H1 (cell line): Measurements from ENCODE around the gene AMBP. TPM values are rescaled to one million over a fixed set of nuclear protein-coding genes. Genes with fewer than 3 reads are reported as not detected.

ENCODE experiments used
- CTCF ChIA-PET: fragments of 300-600 bp; sonication (Branson Sonifier 250); formaldehyde crosslinking; loops from one replicate; lab custom pipeline; 2021; ENCODE audit not compliant: partially characterized antibody; lab: Charles Lee
- POLR2A ChIA-PET: fragments of 300-600 bp; sonication (Branson Sonifier 250); formaldehyde crosslinking; loops from one replicate; lab custom pipeline; 2021; ENCODE audit warnings: inconsistent platforms; ENCODE audit not compliant: partially characterized antibody; lab: Charles Lee
- DNase-seq, 2 experiments: peaks; one replicate each; pipeline versions ENCODE4 v3.0.0 to v3.0.0-alpha.2; 2010 to 2022; ENCODE audit warnings: low spot score in 2 of 2, low read depth in 1 of 2, mixed read lengths in 1 of 2
- FAIRE-seq: peaks from 2 replicates; lab custom pipeline; 2011; peaks lifted over from hg19 to GRCh38; lab: Jason Lieb, UNC
- H2AFZ ChIP-seq: 2 replicates; pipeline ENCODE4 v1.8.1; 2012; ENCODE audit warnings: low read length, inconsistent platforms
- H2AK5ac ChIP-seq: 2 replicates; pipeline ENCODE4 v1.6.1; 2013; ENCODE audit warnings: low read depth, low read length
- H2BK120ac ChIP-seq: replicated peaks from 2 replicates; pipeline ENCODE3; 2013; ENCODE audit warnings: low read depth, low read length, inconsistent platforms
- H2BK12ac ChIP-seq: 2 replicates; pipeline ENCODE4 v1.6.1; 2013; ENCODE audit warnings: low read depth, low read length
- H2BK15ac ChIP-seq: 2 replicates; pipeline ENCODE4 v1.6.1; 2013; ENCODE audit warnings: low read length
- H2BK20ac ChIP-seq: 2 replicates; pipeline ENCODE4 v1.6.1; 2013; ENCODE audit warnings: low read length
- H2BK5ac ChIP-seq: 2 replicates; pipeline ENCODE4 v1.6.1; 2013; ENCODE audit warnings: low read depth, low read length
- H3K14ac ChIP-seq: 2 replicates; pipeline ENCODE4 v1.6.1; 2013; ENCODE audit warnings: inconsistent platforms; ENCODE audit not compliant: insufficient read length
- H3K18ac ChIP-seq: 2 replicates; pipeline ENCODE4 v1.6.1; 2013; ENCODE audit warnings: low read length; ENCODE audit errors: extremely low read depth
- H3K23ac ChIP-seq: 2 replicates; pipeline ENCODE4 v1.6.1; 2013; ENCODE audit warnings: inconsistent platforms; ENCODE audit not compliant: insufficient read length
- H3K23me2 ChIP-seq: 2 replicates; pipeline ENCODE4 v1.6.1; 2013; ENCODE audit warnings: low read depth, low read length
- H3K27ac ChIP-seq: 2 replicates; pipeline ENCODE4 v1.6.1; 2011; ENCODE audit warnings: low read depth, low read length, inconsistent platforms
- H3K27me3 ChIP-seq, 4 experiments: replicated peaks in 1 of 4; 1 replicate in 1 of 4; 2 replicates in 3 of 4; pipeline versions ENCODE4 v1.6.1 to v1.8.1; 2011 to 2013; ENCODE audit warnings: low read length in 3 of 4, mild to moderate bottlenecking in 3 of 4, inconsistent platforms in 2 of 4, mixed read lengths in 2 of 4, moderate library complexity in 1 of 4; ENCODE audit not compliant: control insufficient read depth in 3 of 4, insufficient read depth in 3 of 4; ENCODE audit errors: extremely low read depth in 1 of 4
- H3K36me3 ChIP-seq, 4 experiments: 2 replicates each; pipeline versions ENCODE4 v1.6.1 to v1.8.1; 2011 to 2013; ENCODE audit warnings: mild to moderate bottlenecking in 4 of 4, low read length in 3 of 4, moderate library complexity in 2 of 4, control low read depth in 1 of 4, inconsistent platforms in 1 of 4; ENCODE audit not compliant: insufficient read depth in 4 of 4, control insufficient read depth in 2 of 4
- H3K4ac ChIP-seq: replicated peaks from 2 replicates; pipeline ENCODE3; 2013; ENCODE audit warnings: low read length, low read depth, mixed read lengths, inconsistent platforms; ENCODE audit not compliant: insufficient read length
- H3K4me1 ChIP-seq, 4 experiments: replicated peaks in 1 of 4; 1 replicate in 1 of 4; 2 replicates in 3 of 4; pipeline versions ENCODE4 v1.6.1 to v1.8.1; 2011 to 2013; ENCODE audit warnings: low read length in 3 of 4, inconsistent platforms in 2 of 4, mixed read lengths in 1 of 4; ENCODE audit not compliant: insufficient read depth in 4 of 4, control insufficient read depth in 3 of 4
- H3K4me2 ChIP-seq, 2 experiments: 2 replicates each; pipeline versions ENCODE4 v1.6.1 to v1.8.1; 2011 to 2013; ENCODE audit warnings: low read depth in 2 of 2, low read length in 2 of 2, control low read depth in 1 of 2, inconsistent platforms in 1 of 2, mild to moderate bottlenecking in 1 of 2; ENCODE audit not compliant: insufficient read depth in 1 of 2
- H3K4me3 ChIP-seq, 4 experiments: fragments of 200-600, 300-600 bp in 1 of 4; sonication (generic), shearing (Covaris generic), sonication (Bioruptor Twin) in 1 of 4; 2 replicates each; pipeline versions ENCODE4 v1.5.1 to v1.8.1; 2011 to 2016; ENCODE audit warnings: low read length in 4 of 4, low read depth in 3 of 4, control low read depth in 2 of 4, inconsistent platforms in 2 of 4, mild to moderate bottlenecking in 2 of 4, mixed read lengths in 1 of 4, moderate library complexity in 1 of 4; ENCODE audit not compliant: insufficient read depth in 2 of 4; ENCODE audit errors: extremely low read depth in 1 of 4
- H3K56ac ChIP-seq: replicated peaks from 2 replicates; pipeline ENCODE3; 2013; ENCODE audit warnings: low read depth, mild to moderate bottlenecking, mixed read lengths, low read length, inconsistent platforms; ENCODE audit not compliant: insufficient read length
- H3K79me1 ChIP-seq: 2 replicates; pipeline ENCODE4 v1.6.1; 2013; ENCODE audit warnings: low read depth, low read length, control low read depth
- H3K79me2 ChIP-seq, 2 experiments: 2 replicates each; pipeline versions ENCODE4 v1.6.1 to v1.8.1; 2012 to 2013; ENCODE audit warnings: low read length in 2 of 2, mild to moderate bottlenecking in 2 of 2, inconsistent platforms in 1 of 2; ENCODE audit not compliant: insufficient read depth in 2 of 2, control insufficient read depth in 1 of 2
- H3K9ac ChIP-seq, 4 experiments: replicated peaks in 1 of 4; 1 replicate in 1 of 4; 2 replicates in 3 of 4; pipeline versions ENCODE4 v1.6.1 to v1.8.1; 2011 to 2013; ENCODE audit warnings: low read depth in 3 of 4, low read length in 3 of 4, control low read depth in 2 of 4, mild to moderate bottlenecking in 2 of 4, moderate library complexity in 2 of 4, inconsistent platforms in 1 of 4; ENCODE audit errors: extremely low read depth in 1 of 4
- H3K9me3 ChIP-seq, 2 experiments: 2 replicates each; pipeline versions ENCODE4 v1.6.1 to v1.8.1; 2012 to 2013; ENCODE audit warnings: mild to moderate bottlenecking in 2 of 2, moderate library complexity in 2 of 2, control low read depth in 1 of 2, inconsistent platforms in 1 of 2, low read depth in 1 of 2, low read length in 1 of 2, mixed read lengths in 1 of 2; ENCODE audit not compliant: insufficient read depth in 2 of 2
- H4K20me1 ChIP-seq, 2 experiments: replicated peaks in 1 of 2; 2 replicates each; pipeline versions ENCODE3 to v1.8.1; 2011 to 2013; ENCODE audit warnings: inconsistent platforms in 2 of 2, low read length in 2 of 2, mild to moderate bottlenecking in 1 of 2; ENCODE audit not compliant: insufficient read depth in 2 of 2, control insufficient read depth in 1 of 2
- H4K5ac ChIP-seq: 2 replicates; pipeline ENCODE4 v1.6.1; 2013; ENCODE audit warnings: low read length, low read depth, mixed read lengths, inconsistent platforms; ENCODE audit not compliant: insufficient read length
- H4K8ac ChIP-seq: 2 replicates; pipeline ENCODE4 v1.8.0; 2013; ENCODE audit warnings: mild to moderate bottlenecking, moderate library complexity, low read length, inconsistent platforms; ENCODE audit not compliant: insufficient read depth; ENCODE audit errors: extremely low read depth
- H4K91ac ChIP-seq: replicated peaks from 2 replicates; pipeline ENCODE3; 2013; ENCODE audit warnings: low read length, mixed read lengths, inconsistent platforms; ENCODE audit not compliant: insufficient read length
- CBX5 ChIP-seq: fragments of 300-800, 300-1000 bp; sonication (generic); IDR thresholded peaks from 2 replicates; pipeline ENCODE4 v1.7.1; 2016; ENCODE audit warnings: antibody characterized with exemption, low read length, low read depth
- CREB1 ChIP-seq: IDR thresholded peaks from 2 replicates; pipeline ENCODE4 v1.6.1; 2012; ENCODE audit warnings: inconsistent platforms
- EGR1 ChIP-seq: IDR thresholded peaks from 2 replicates; pipeline ENCODE4 v1.6.1; 2011; ENCODE audit warnings: low read depth, low read length, borderline replicate concordance
- FOSL1 ChIP-seq: IDR thresholded peaks from 2 replicates; pipeline ENCODE4 v1.6.1; 2011; ENCODE audit warnings: mild to moderate bottlenecking, low read depth, low read length, moderate library complexity; ENCODE audit not compliant: insufficient read depth
- HDAC6 ChIP-seq: IDR thresholded peaks from one replicate; pipeline ENCODE4 v1.7.1; 2012; ENCODE audit warnings: low read depth, mild to moderate bottlenecking, inconsistent platforms, low read length, moderate library complexity
- JUN ChIP-seq: IDR thresholded peaks from 2 replicates; pipeline ENCODE4 v1.6.1; 2011; ENCODE audit warnings: low read depth, mild to moderate bottlenecking, improper control_type of control experiment, low read length
- RAD21 ChIP-seq, 2 experiments: IDR thresholded peaks in 1 of 2; conservative IDR thresholded peaks in 1 of 2; 2 replicates each; pipeline ENCODE4 v1.6.1; 2011; ENCODE audit warnings: low read depth in 2 of 2, low read length in 2 of 2, improper control_type of control experiment in 1 of 2, inconsistent platforms in 1 of 2, mild to moderate bottlenecking in 1 of 2, moderate library complexity in 1 of 2
- SRF ChIP-seq: IDR thresholded peaks from 2 replicates; pipeline ENCODE4 v1.6.1; 2011; ENCODE audit warnings: mild to moderate bottlenecking, low read depth, low read length, moderate library complexity
- WGBS, 2 experiments: shearing (Covaris generic) in 1 of 2; methylation state at CpG; one replicate each; pipeline versions ENCODE4 v1.1.6 to v1.1.7; 2013 to 2015; ENCODE audit warnings: low lambda C conversion rate in 2 of 2, mixed read lengths in 2 of 2, inconsistent platforms in 1 of 2, low coverage in 1 of 2, missing lambda C conversion rate in 1 of 2; ENCODE audit not compliant: insufficient replicate concordance in 2 of 2, insufficient coverage in 1 of 2, insufficient read length in 1 of 2; ENCODE audit errors: extremely low coverage in 1 of 2, missing lambda C conversion rate in 1 of 2; 5-methylcytosine and 5-hydroxymethylcytosine counted together
- polyA plus RNA-seq, 7 experiments: library from polyadenylated mRNA; depleted of rRNA in 3 of 7; stranded (reverse) in 5 of 7; unstranded in 2 of 7; fragments of >200 nt in 5 of 7; fragments of 200-250 nt in 2 of 7; gene quantifications; 1 replicate in 5 of 7; 2 replicates in 1 of 7; 4 replicates in 1 of 7; pipeline versions ENCODE4 v1.2.1 to v1.2.3, GENCODE V29; 2011 to 2013; ENCODE audit warnings: missing spikeins in 2 of 7, mixed read lengths in 2 of 7
- total RNA-seq: library from RNA; stranded (reverse); fragmentation: NEBNext Ultra II Directional; extraction: Animal tissue kit (Norgen Biotek cat#: 25700); gene quantifications from 2 replicates; pipeline ENCODE4 v1.2.1, GENCODE V29; 2021
- TF ChIP-seq, protein P1 (sequence below): IDR thresholded peaks from 2 replicates; pipeline ENCODE4 v1.6.1; 2011; ENCODE audit warnings: low read depth, mild to moderate bottlenecking, low read length; ENCODE audit not compliant: insufficient read depth

AMBP gene
- total and polyA plus RNA-seq, 2 of the 8 experiments (the other 6 are each of a cell fraction or from before 2014, with no cell fraction given), result 3.0 to 4.0 TPM

DNA sequence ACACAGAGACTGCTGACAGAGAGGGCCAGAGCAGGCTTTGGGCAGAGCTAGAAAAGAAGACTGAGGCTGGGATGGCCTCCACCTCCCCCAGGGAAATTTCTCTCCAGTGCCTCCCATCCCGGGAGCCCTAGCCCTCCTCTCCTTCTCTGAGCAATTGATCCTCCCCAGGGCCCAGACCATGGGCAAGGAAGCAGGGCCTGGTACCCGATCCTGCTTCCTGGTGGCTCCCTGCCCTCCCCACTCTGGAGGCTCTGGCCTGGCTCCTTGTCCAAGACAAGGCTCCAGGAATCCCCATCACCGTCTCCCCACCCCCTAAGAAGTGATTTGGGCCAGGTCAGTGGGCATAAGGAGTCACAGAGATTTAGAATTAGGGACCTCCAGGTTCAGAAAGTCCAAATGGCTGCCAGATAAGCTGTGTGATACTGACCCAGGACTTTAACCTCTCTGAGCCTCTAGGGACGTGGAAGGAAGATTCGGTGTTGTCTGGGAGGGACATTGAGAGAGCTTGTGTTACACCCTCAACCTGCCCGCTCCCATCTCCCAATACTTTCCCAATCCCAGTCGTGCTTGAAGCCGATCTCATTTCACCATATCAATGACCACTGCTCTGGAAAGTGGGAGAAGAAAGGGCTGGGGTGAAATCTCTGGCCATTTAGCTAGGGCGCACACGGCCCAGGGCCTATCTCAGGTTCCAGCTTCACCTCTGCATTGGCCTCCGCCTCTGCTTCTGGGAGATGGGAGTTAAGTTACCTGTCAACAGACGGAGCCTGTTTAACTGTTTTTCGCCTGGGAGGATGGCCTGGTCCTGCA is 46.8 kb upstream of the AMBP start:
- peaks cover 0 to 2% of the 10 kb centered on the region in 2 experiments for H4K20me1 ChIP-seq
- H4K8ac ChIP-seq, result no peak overlapping the region; the same call in 1 of the 2 replicates
- no peak overlapping the region for H2AK5ac ChIP-seq
- no peak overlapping the region for H3K9ac ChIP-seq
- H3K79me2 ChIP-seq, result no peaks in the 10 kb centered on the region
- ChIA-PET POLR2A (no interaction called here), CTCF (interaction anchor here (1.4 to 11.0 kb wide), 5 partner anchors 10 to 114 kb away, joined by 4 to 123 read pairs (median 6); partner anchors contain the start of gene COL27A1)
- H2BK5ac ChIP-seq, result no peak overlapping the region
- WGBS, 2 experiments, result 90% methylated on average over 11 of the region's 13 CpGs; no CpG with 5 or more reads in 1 of the 2 experiments
- no peak overlapping the region for H4K5ac ChIP-seq
- DNase-seq (no peak), FAIRE-seq (no peak)
- peaks cover 0 to 7% (median 0%) of the 10 kb centered on the region in 4 experiments; a peak in 2 of 7 replicates for H3K4me1 ChIP-seq
- no peaks in the 10 kb centered on the region for H3K9me3 ChIP-seq
- H4K91ac ChIP-seq, result no peak overlapping the region
- H3K56ac ChIP-seq, result no peak overlapping the region
- H2BK120ac ChIP-seq, result no peak overlapping the region
- no peak overlapping the region for H2AFZ ChIP-seq
- no peak overlapping the region for H2BK12ac ChIP-seq
- H3K4me2 ChIP-seq, result no peak overlapping the region
- H3K4ac ChIP-seq, result no peak overlapping the region
- H2BK15ac ChIP-seq, result no peak overlapping the region
- no peak overlapping the region for H3K4me3 ChIP-seq
- peaks cover 3% of the 10 kb centered on the region; the same call in 1 of the 2 replicates for H3K23me2 ChIP-seq
- H3K27ac ChIP-seq, result no peak overlapping the region
- no peak overlapping the region for H3K18ac ChIP-seq
- no peaks in the 10 kb centered on the region for H3K36me3 ChIP-seq
- H3K23ac ChIP-seq, result no peak overlapping the region
- no peak overlapping the region for H2BK20ac ChIP-seq
- no peak overlapping the region for H3K14ac ChIP-seq
- H3K79me1 ChIP-seq, result no peaks in the 10 kb centered on the region
- H3K27me3 ChIP-seq, result 0 out of 7 replicates have a peak, but pooled peaks cover 0 to 3% (median 0%) of the 10 kb centered on the region in 4 experiments
- TF ChIP-seq EGR1 (no peak), FOSL1 (no peak), CBX5 (no peak), JUN (no peak), CREB1 (no peak), SRF (no peak), RAD21 (IDR thresholded peaks at IDR 0.05 in 1 of 2, conservative IDR thresholded peaks at IDR 0.05 in 1 of 2; ENCODE audit: low read depth in 2 of 2, low read length in 2 of 2) (no peak), HDAC6 (no peak)
- TF ChIP-seq, protein P1, sequence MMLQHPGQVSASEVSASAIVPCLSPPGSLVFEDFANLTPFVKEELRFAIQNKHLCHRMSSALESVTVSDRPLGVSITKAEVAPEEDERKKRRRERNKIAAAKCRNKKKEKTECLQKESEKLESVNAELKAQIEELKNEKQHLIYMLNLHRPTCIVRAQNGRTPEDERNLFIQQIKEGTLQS, result no peak
